Ovary (tissue), 9 donors: Measurements from ENCODE around the gene SLAMF1. TPM values are rescaled to one million over a fixed set of nuclear protein-coding genes. Genes with fewer than 3 reads are reported as not detected.

Experiments
- DNase-seq, 5 donors: peaks; one replicate each; pipeline ENCODE4 v3.0.0-alpha.2; 2019 to 2020
- H3K27ac ChIP-seq, 2 donors: fragments of 200-600 bp; one replicate each; pipeline versions ENCODE4 v1.5.1 to v1.8.0; 2019 to 2022
- H3K27me3 ChIP-seq: fragments of 200-600 bp; one replicate; pipeline ENCODE4 v1.8.0; 2022
- H3K36me3 ChIP-seq: fragments of 200-600 bp; sonication (generic); one replicate; pipeline ENCODE4 v1.5.1; 2019
- H3K4me1 ChIP-seq: one replicate; pipeline ENCODE4 v1.8.1; 2013; ENCODE audit warnings: mild to moderate bottlenecking, moderate library complexity; ENCODE audit not compliant: insufficient read depth
- H3K4me3 ChIP-seq: fragments of 200-600 bp; sonication (generic); one replicate; pipeline ENCODE4 v1.5.1; 2017
- H3K9me3 ChIP-seq, 2 donors: fragments of 200-600 bp in 1 of 2; sonication (generic) in 1 of 2; one replicate each; pipeline versions ENCODE4 v1.5.1 to v1.8.1; 2013 to 2019; ENCODE audit warnings: mild to moderate bottlenecking in 1 of 2, moderate library complexity in 1 of 2
- CTCF ChIP-seq, 3 donors: fragments of 450-650 bp in 2 of 3; fragments of 200-600 bp in 1 of 3; IDR thresholded peaks; one replicate each; pipeline versions ENCODE4 v1.5.1 to v1.8.0; 2016 to 2022; ENCODE audit warnings: antibody characterized with exemption in 3 of 3, mild to moderate bottlenecking in 1 of 3
- EP300 ChIP-seq: sonication (generic); formaldehyde crosslinking; IDR thresholded peaks from one replicate; pipeline ENCODE4 v1.6.1; 2017; ENCODE audit warnings: antibody characterized with exemption
- POLR2A ChIP-seq: fragments of 450-650 bp; IDR thresholded peaks from one replicate; pipeline ENCODE4 v1.6.1; 2017; ENCODE audit warnings: antibody characterized with exemption, mild to moderate bottlenecking, moderate library complexity
- WGBS, 3 donors: extraction: QIAGEN DNeasy Blood & Tissue Kit in 1 of 3; methylation state at CpG; one replicate each; pipeline versions ENCODE4 v1.1.5 to v1.1.7; 2013 to 2017; 5-methylcytosine and 5-hydroxymethylcytosine counted together
- intact Hi-C, 4 donors: fragments of 100-400 bp; cut with DNase I; formaldehyde crosslinking; loops; one replicate each; pipeline versions ENCODE4 v1.11.0 to v1.15.1; 2022 to 2023
- polyA plus RNA-seq, 2 donors: library from polyadenylated mRNA; stranded (reverse); fragments of 200-250 nt in 1 of 2; fragments of 350-450 nt in 1 of 2; fragmentation: Illumina TruSeq in 1 of 2; extraction: RNeasy Lipid Tissue Mini Kit (QIAGEN cat#74804) in 1 of 2; gene quantifications; one replicate each; pipeline ENCODE4 v1.2.3, GENCODE V29; 2013 to 2014
- total RNA-seq, 7 donors: library from RNA; depleted of rRNA in 2 of 7; stranded (reverse); fragments of >200 nt in 2 of 7; fragmentation: NEBNext Ultra II Directional in 3 of 7; extraction: Animal tissue kit (Norgen Biotek cat#: 25700) in 3 of 7; gene quantifications; one replicate each; pipeline versions ENCODE4 v1.1.0 to v1.2.4, GENCODE V29; 2016 to 2023
- donor health status: DM: no; HTN: no; CAD: no; lungs with moderate emphysema.
- donor health status: DM: no; HTN: no; CAD: no.
- donor health status: Bipolar disorder and iron deficiency.
- donor health status: DM: yes; HTN: yes; CAD: no.
- donor health status: DM: no; HTN: no; CAD: no.
- donor health status: DM: yes; HTN: yes; CAD: no.

Gene SLAMF1
- total and polyA plus RNA-seq, 9 donors, result 0.15 to 0.68 (median 0.27) TPM; not detected in 3

GRCh38 chr1:160651433-160652064 lies 4.7 kb upstream of the SLAMF1 start:
- Histone ChIP-seq H3K4me3 (no peak overlapping the region), H3K36me3 (no peaks in the 10 kb centered on the region), H3K27ac (no peak overlapping the region), H3K9me3 (no peaks in the 10 kb centered on the region), H3K4me1 (no peaks in the 10 kb centered on the region), H3K27me3 (no peaks in the 10 kb centered on the region)
- WGBS, 3 donors, result 29 to 45% (median 31%) methylated on average over 1 of the region's 1 CpG
- intact Hi-C loops, result no loop called here
- no peak for TF ChIP-seq CTCF (IDR thresholded peaks at IDR 0.05)
- no peak for TF ChIP-seq EP300
- no peak for TF ChIP-seq POLR2A
- no peak for DNase-seq

- WGBS, 3 donors, result 68 to 75% (median 72%) methylated on average over 3 of the region's 3 CpGs
- Histone ChIP-seq H3K4me3 (no peak overlapping the region), H3K27me3 (no peaks in the 10 kb centered on the region), H3K27ac (no peak overlapping the region), H3K9me3 (no peaks in the 10 kb centered on the region), H3K36me3 (no peaks in the 10 kb centered on the region), H3K4me1 (no peaks in the 10 kb centered on the region)
- intact Hi-C loops, result no loop called here
- DNase-seq, result no peak
- no peak for TF ChIP-seq EP300
- no peak for TF ChIP-seq POLR2A
- no peak for TF ChIP-seq CTCF (IDR thresholded peaks at IDR 0.05)
These were observed 481 bp upstream of the SLAMF1 start for GRCh38 chr1:160647329-160647720.

GRCh38 chr1:160646180-160646579 lies 664 bp downstream of the SLAMF1 start:
- intact Hi-C loops, result no loop called here
- no peak for TF ChIP-seq CTCF (IDR thresholded peaks at IDR 0.05)
- TF ChIP-seq POLR2A, result no peak
- no peaks in the 10 kb centered on the region for H3K27me3 ChIP-seq
- no peak for DNase-seq
- H3K4me3 ChIP-seq, result no peak overlapping the region
- WGBS, 3 donors, result 82 to 92% (median 86%) methylated on average over 1 of the region's 1 CpG
- H3K4me1 ChIP-seq, result no peaks in the 10 kb centered on the region
- no peaks in the 10 kb centered on the region for H3K36me3 ChIP-seq
- H3K9me3 ChIP-seq, result no peaks in the 10 kb centered on the region
- H3K27ac ChIP-seq, result no peak overlapping the region

GRCh38 chr1:160645386-160646130 lies 1.3 kb downstream of the SLAMF1 start:
- TF ChIP-seq EP300 (no peak), CTCF (IDR thresholded peaks at IDR 0.05) (no peak), POLR2A (no peak)
- no peak overlapping the region for H3K27ac ChIP-seq
- intact Hi-C loops, result no loop called here
- no peaks in the 10 kb centered on the region for H3K27me3 ChIP-seq
- WGBS, 3 donors, result 86 to 92% (median 89%) methylated on average over 13 of the region's 13 CpGs
- DNase-seq, result no peak
- H3K36me3 ChIP-seq, result no peaks in the 10 kb centered on the region
- H3K4me1 ChIP-seq, result no peaks in the 10 kb centered on the region
- no peaks in the 10 kb centered on the region for H3K9me3 ChIP-seq
- H3K4me3 ChIP-seq, result no peak overlapping the region
